GM12892 (cell line): Measurements from ENCODE around the gene SFMBT1.

Experiments
- POLR2A ChIP-seq: IDR thresholded peaks from 2 replicates; pipeline ENCODE4 v1.6.1; 2011; ENCODE audit warnings: low read depth, low read length, control low read depth
- POLR2AphosphoS5 ChIP-seq: IDR thresholded peaks from 2 replicates; pipeline ENCODE4 v1.6.1; 2011; ENCODE audit warnings: low read depth, low read length, control low read depth
- TAF1 ChIP-seq: IDR thresholded peaks from 2 replicates; pipeline ENCODE4 v1.6.1; 2011; ENCODE audit warnings: low read depth, mild to moderate bottlenecking, control low read depth, low read length, borderline replicate concordance

GRCh38 chr3:52979190-52979983 is 66.5 kb downstream of the SFMBT1 start:
- TF ChIP-seq TAF1 (no peak), POLR2AphosphoS5 (no peak), POLR2A (no peak)
